NCI-H345 treated with DMSO at 0.1 percent for 48 hours (cell line): ENCODE data around the gene MATN1.

Source experiments
- DNase-seq: peaks from one replicate; lab custom pipeline; 2025; ENCODE audit not compliant: unreplicated experiment; lab: John Stamatoyannopoulos, UW

Gene MATN1

GRCh38 chr1:30758121-30758688 is 34.8 kb upstream of the MATN1 start:
- no peak for DNase-seq

- no peak for DNase-seq
These were observed 34.2 kb upstream of the MATN1 start, which contains the start of gene LAPTM5 for GRCh38 chr1:30757352-30758120. LAPTM5 (minus strand) TSS chr1:30757774; CDS start chr1:30757745, 29 bp downstream.

- no peak for DNase-seq
These were observed 33.4 kb upstream of the MATN1 start for GRCh38 chr1:30756545-30757351.

- DNase-seq = no peak
These were observed 32.8 kb upstream of the MATN1 start for GRCh38 chr1:30756206-30756544.

- DNase-seq = no peak
These were observed 32.4 kb upstream of the MATN1 start for GRCh38 chr1:30755746-30756145.

- no peak for DNase-seq
These were observed 31.9 kb upstream of the MATN1 start for GRCh38 chr1:30755334-30755733.

- DNase-seq = no peak
These were observed 31.3 kb upstream of the MATN1 start for GRCh38 chr1:30754684-30755171.

- DNase-seq = no peak
These were observed 30.3 kb upstream of the MATN1 start for GRCh38 chr1:30753660-30754123.

- no peak for DNase-seq
These were observed 29.7 kb upstream of the MATN1 start for GRCh38 chr1:30753118-30753517.

- no peak for DNase-seq
These were observed 29.2 kb upstream of the MATN1 start for GRCh38 chr1:30752651-30752908.

GRCh38 chr1:30751830-30752650 is 28.7 kb upstream of the MATN1 start:
- no peak for DNase-seq

GRCh38 chr1:30750731-30751291 is 27.4 kb upstream of the MATN1 start:
- DNase-seq = no peak

GRCh38 chr1:30749691-30750583 is 26.6 kb upstream of the MATN1 start:
- no peak for DNase-seq

- DNase-seq = no peak
These were observed 25.5 kb upstream of the MATN1 start for GRCh38 chr1:30748699-30749401.

GRCh38 chr1:30748098-30748698 is 24.8 kb upstream of the MATN1 start:
- DNase-seq = peak; percentile 55

- no peak for DNase-seq
These were observed 23.9 kb upstream of the MATN1 start for GRCh38 chr1:30747033-30748008.

GRCh38 chr1:30746212-30747032 is 23.0 kb upstream of the MATN1 start:
- no peak for DNase-seq
